Activated T-cell treated with anti-CD3 and anti-CD28 coated beads, Interleukin-2, amount 50 U/mL, for 72 hours (primary cell): ENCODE data around the gene CLCN1. TPM values are rescaled to one million over a fixed set of nuclear protein-coding genes. Genes with fewer than 3 reads are reported as not detected.
"Not testable (repeated sequence)": the region's sequence is repeated elsewhere in the genome, so short reads cannot be mapped to it uniquely, and the experiment has no call there.

Experiments
- ATAC-seq, 2 donors: fragments of 150-1000 bp; cut with Tn5 transposase; replicated peaks in 1 of 2; 2 replicates each; pipeline ENCODE4 v1.10.0; 2021; ENCODE audit warnings: moderate library complexity in 2 of 2, mild to moderate bottlenecking in 1 of 2
- DNase-seq, 2 donors: peaks; one replicate each; pipeline ENCODE4 v3.0.0; 2021 to 2022; ENCODE audit warnings: mixed read lengths in 1 of 2
- H3K27ac Mint-ChIP-seq: one replicate; pipeline ENCODE4 v1.8.0; 2022; ENCODE audit warnings: mild to moderate bottlenecking, moderate library complexity, mixed read lengths
- H3K27me3 Mint-ChIP-seq: one replicate; pipeline ENCODE4 v1.8.0; 2022; ENCODE audit warnings: low read depth, mixed read lengths
- H3K36me3 Mint-ChIP-seq, 2 donors: one replicate each; pipeline ENCODE4 v1.8.0; 2022; ENCODE audit warnings: mixed read lengths in 2 of 2, mild to moderate bottlenecking in 1 of 2; ENCODE audit not compliant: insufficient read depth in 2 of 2
- H3K4me1 Mint-ChIP-seq: one replicate; pipeline ENCODE4 v1.8.0; 2022; ENCODE audit warnings: low read depth, mixed read lengths
- H3K4me3 Mint-ChIP-seq, 2 donors: one replicate each; pipeline ENCODE4 v1.8.0; 2022; ENCODE audit warnings: mild to moderate bottlenecking in 2 of 2, mixed read lengths in 2 of 2, moderate library complexity in 2 of 2
- H3K9me3 Mint-ChIP-seq, 2 donors: one replicate each; pipeline ENCODE4 v1.8.0; 2022; ENCODE audit warnings: mixed read lengths in 2 of 2
- total RNA-seq, 2 donors: library from RNA; stranded (reverse); gene quantifications; one replicate each; pipeline ENCODE4 v1.2.3, GENCODE V29; 2022

CLCN1 gene
- total RNA-seq, 2 donors from 2014 or later = 0.09 TPM; not detected in 1

DNA sequence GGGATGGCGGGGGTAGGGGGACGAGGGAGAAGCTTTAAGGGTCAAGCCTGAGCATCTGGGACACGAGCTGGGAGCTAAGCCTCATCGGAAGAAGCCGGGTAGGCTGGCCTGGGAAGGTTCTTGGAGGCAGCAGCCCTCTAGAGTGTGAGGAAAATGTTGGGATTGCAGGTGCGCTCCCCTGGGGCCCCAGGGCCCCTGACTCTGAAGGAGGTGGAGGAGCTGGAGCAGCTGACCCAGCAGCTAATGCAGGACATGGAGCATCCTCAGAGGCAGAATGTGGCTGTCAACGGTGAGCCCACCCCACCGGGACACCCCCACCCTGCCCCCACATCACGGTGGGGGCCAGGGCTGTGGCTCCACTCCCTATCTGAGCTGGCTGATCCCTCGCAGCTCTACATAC, 72.1 kb downstream of the CLCN1 start:
- no peak overlapping the region for H3K4me3 Mint-ChIP-seq
- no peak for ATAC-seq
- peaks cover 0 to 2% of the 10 kb centered on the region in 2 donors for H3K36me3 Mint-ChIP-seq
- H3K27ac Mint-ChIP-seq = no peak overlapping the region
- no peaks in the 10 kb centered on the region for H3K27me3 Mint-ChIP-seq
- no peak for DNase-seq
- no peaks in the 10 kb centered on the region for H3K9me3 Mint-ChIP-seq
- H3K4me1 Mint-ChIP-seq = peaks cover 13% of the 10 kb centered on the region

DNA sequence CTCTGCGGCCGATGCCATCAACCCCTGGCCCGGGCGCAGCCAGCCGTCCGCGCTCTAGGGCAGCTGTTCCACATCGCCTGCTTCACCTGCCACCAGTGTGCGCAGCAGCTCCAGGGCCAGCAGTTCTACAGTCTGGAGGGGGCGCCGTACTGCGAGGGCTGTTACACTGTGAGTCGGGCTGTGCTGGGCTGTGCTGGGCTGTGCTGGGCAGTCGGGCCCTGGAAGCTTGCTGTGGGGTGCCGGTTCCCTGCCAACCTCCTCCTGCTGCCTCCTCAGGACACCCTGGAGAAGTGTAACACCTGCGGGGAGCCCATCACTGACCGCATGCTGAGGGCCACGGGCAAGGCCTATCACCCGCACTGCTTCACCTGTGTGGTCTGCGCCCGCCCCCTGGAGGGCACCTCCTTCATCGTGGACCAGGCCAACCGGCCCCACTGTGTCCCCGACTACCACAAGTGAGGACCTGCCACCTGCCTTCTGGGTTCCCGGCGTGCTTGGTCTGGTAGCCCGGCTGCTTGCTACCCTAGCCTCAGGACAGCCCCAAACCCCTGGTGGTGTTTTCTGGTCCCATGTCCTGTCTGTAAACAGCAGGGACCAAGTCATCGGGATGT, 72.7 kb downstream of the CLCN1 start:
- Mint-ChIP-seq H3K27me3 (no peaks in the 10 kb centered on the region), H3K36me3 (peaks cover 0 to 2% of the 10 kb centered on the region in 2 donors), H3K4me1 (peaks cover 13% of the 10 kb centered on the region), H3K27ac (no peak overlapping the region), H3K9me3 (no peaks in the 10 kb centered on the region), H3K4me3 (no peak overlapping the region)
- DNase-seq = no peak
- ATAC-seq = no peak

DNA sequence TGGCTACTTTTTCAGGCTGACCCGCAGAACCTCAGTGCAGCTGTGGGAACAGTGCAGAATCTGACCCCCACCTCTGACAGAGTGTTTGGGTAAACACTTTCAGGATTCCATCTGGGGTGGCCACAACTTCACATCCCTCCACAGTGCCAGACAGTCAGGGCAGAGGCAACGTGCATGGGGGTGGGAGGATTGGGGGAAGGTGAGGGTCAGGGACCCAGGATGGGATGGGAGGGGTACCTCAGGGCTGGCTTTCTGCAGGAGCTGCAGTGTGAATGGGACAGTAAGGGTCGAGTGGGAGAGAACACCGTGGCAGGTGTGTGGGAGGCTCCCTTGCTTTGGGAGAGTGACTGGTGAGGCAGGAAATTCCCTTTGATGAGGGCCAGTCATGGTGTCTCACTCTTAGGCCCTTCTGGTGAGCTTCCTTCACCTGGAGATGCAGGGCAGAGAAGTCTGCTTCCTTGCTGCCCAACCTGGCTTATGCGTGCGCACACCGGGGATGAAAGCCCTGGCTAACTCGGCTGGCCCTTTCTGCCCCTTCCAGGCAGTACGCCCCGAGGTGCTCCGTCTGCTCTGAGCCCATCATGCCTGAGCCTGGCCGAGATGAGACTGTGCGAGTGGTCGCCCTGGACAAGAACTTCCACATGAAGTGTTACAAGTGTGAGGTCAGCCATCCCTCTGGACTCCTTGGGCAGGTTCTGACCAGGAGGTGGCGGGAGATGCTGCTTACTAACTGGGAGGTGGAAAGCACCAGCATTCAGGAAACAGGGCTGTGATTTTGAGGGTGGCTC, 73.6 kb downstream of the CLCN1 start:
- Mint-ChIP-seq H3K27me3 (no peaks in the 10 kb centered on the region), H3K36me3 (peaks cover 0 to 2% of the 10 kb centered on the region in 2 donors), H3K4me3 (no peak overlapping the region), H3K4me1 (peaks cover 13% of the 10 kb centered on the region), H3K27ac (no peak overlapping the region), H3K9me3 (no peaks in the 10 kb centered on the region)
- DNase-seq (no peak), ATAC-seq (no peak)

DNA sequence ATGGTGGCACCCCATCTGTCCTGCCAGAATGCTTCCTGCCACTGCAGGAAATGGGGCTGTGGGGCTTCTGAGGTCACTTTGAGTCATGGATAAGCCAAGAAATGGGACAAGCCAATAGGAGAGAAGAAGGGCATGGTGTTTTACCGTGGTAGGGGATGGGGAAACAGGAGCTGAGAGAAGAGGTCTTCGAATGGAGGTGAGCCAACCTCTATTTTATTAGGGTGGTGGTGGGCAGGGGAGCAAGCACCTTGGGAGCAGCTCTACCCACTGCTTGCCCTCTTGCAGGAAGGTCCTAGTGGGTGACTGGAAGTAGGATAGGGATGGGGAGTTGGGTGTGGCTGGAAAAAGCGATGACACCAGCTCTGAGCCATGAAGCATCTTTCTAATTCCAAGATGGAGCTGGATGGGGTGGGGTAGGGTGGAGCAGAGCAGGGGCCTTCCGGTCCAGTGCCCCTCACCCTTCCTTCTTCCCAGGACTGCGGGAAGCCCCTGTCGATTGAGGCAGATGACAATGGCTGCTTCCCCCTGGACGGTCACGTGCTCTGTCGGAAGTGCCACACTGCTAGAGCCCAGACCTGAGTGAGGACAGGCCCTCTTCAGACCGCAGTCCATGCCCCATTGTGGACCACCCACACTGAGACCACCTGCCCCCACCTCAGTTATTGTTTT, 74.3 kb downstream of the CLCN1 start:
- peak overlapping the region; percentile 36 for H3K27ac Mint-ChIP-seq
- H3K4me1 Mint-ChIP-seq = peaks cover 17% of the 10 kb centered on the region
- H3K36me3 Mint-ChIP-seq = peaks cover 0 to 2% of the 10 kb centered on the region in 2 donors
- DNase-seq (no peak), ATAC-seq (no peak)
- H3K9me3 Mint-ChIP-seq = no peaks in the 10 kb centered on the region
- no peak overlapping the region for H3K4me3 Mint-ChIP-seq
- no peaks in the 10 kb centered on the region for H3K27me3 Mint-ChIP-seq

DNA sequence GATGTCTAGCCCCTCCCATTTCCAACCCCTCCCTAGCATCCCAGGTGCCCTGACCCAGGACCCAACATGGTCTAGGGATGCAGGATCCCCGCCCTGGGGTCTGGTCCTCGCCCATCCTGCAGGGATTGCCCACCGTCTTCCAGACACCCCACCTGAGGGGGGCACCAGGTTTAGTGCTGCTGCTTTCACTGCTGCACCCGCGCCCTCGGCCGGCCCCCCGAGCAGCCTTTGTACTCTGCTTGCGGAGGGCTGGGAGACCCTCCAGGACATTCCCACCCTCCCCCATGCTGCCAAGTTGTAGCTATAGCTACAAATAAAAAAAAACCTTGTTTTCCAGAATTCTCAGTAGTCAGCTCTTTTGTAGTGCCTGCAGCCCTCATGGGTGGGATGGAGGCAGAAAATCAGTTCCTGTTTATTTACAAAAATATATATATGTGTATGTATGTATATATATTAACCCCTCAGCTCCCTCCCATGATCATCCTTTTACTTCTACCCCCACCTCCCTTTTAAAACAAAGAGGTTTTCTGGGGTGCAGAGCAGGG, 74.9 kb downstream of the CLCN1 start:
- DNase-seq = no peak
- Mint-ChIP-seq H3K27me3 (no peaks in the 10 kb centered on the region), H3K36me3 (peaks cover 0 to 2% of the 10 kb centered on the region in 2 donors), H3K4me3 (no peak overlapping the region), H3K27ac (no peak overlapping the region), H3K9me3 (no peaks in the 10 kb centered on the region), H3K4me1 (peaks cover 19% of the 10 kb centered on the region)
- ATAC-seq = no peak

DNA sequence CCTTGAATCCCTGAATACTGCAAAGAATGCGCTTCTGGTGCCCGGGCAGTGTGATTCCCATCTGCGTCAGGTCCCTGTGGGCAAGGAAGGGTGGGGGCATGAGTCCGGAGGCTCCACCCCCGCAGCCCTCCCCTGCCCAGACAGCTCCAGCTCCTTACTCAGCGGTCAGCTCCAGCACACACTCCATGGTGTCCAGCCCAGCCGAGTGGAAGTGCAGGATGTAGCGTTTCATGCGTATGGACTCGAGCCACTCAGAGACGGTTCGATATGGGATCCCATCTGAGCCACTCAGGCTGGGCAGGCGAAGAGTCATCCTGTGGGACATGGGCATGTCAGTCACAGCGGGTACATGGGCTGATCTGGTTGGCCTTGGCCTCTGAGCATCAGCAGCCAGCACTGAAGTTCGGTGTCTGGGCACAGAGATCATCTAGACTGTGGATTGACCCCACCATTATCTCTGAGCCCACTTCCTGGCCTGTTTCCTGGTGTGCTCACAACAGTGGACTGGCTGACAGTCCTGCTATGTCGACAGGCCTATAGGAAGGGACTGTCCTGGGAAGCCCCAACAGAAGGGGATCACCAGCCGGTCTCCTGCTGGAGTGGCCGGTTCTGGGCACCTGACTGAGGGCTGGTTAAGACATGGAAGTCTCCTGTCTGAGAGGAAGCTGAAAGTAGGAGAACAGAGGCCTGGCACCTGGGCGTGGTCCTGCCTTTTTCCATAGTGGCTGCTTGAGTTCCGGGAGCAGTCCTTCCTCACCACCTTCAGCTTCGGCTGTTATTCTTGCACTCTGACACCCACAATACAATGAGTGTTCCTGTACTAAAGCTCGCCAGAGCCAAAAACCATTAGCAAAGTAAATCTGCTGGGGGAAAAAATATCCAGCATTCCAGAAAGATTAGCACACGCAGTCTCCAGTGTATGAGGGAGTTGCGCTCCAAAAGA, 75.8 kb downstream of the CLCN1 start:
- Mint-ChIP-seq H3K4me3 (no peak overlapping the region), H3K9me3 (no peaks in the 10 kb centered on the region), H3K36me3 (peaks cover 0 to 2% of the 10 kb centered on the region in 2 donors), H3K4me1 (peaks cover 19% of the 10 kb centered on the region), H3K27ac (no peak overlapping the region), H3K27me3 (no peaks in the 10 kb centered on the region)
- ATAC-seq (no peak), DNase-seq (no peak)

DNA sequence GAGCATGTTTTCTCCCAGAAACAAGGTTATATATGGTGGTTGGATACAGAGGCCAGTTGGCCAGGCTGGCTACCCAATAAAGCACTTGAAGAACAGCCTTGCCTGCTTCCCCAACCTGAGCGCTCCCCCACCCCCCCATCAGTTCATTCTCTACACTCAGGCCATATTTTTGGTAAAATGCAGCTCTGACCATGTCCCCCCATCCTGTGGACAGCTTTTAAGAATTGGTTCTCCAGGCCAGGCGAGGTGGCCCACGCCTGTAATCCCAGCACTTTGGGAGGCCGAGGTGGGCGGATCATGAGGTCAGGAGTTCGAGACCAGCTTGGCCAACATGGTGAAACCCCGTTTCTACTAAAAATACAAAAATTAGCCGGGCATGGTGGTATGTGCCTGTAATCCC, 76.5 kb downstream of the CLCN1 start:
- H3K9me3 Mint-ChIP-seq, H3K36me3 Mint-ChIP-seq, H3K27ac Mint-ChIP-seq, DNase-seq, ATAC-seq, H3K4me3 Mint-ChIP-seq, H3K27me3 Mint-ChIP-seq: not testable (repeated sequence)
- peaks cover 19% of the 10 kb centered on the region for H3K4me1 Mint-ChIP-seq

DNA sequence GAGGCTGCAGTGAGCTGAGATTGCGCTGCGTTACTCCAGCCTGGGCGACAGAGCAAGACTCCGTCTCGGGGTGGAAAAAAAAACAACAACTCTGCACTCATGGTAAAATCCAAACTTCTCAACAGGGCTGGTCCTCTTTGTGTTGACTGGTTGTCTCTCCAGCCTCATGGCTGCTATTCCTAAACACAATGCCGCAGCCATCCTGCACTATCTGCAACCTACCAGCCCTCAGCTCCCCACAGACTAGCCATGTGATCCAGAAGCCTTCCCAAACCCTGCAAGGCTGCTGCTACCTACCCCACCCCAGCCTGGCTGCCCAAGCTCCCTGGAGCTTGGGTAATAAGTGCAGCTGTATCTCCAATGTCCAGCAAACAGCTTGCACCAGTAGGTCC, 77.0 kb downstream of the CLCN1 start:
- DNase-seq (no peak), ATAC-seq (no peak)
- no peaks in the 10 kb centered on the region for H3K9me3 Mint-ChIP-seq
- H3K27me3 Mint-ChIP-seq = no peaks in the 10 kb centered on the region
- H3K4me1 Mint-ChIP-seq = peaks cover 19% of the 10 kb centered on the region
- H3K36me3 Mint-ChIP-seq = peaks cover 0 to 2% of the 10 kb centered on the region in 2 donors
- H3K4me3 Mint-ChIP-seq = no peak overlapping the region
- H3K27ac Mint-ChIP-seq = no peak overlapping the region

DNA sequence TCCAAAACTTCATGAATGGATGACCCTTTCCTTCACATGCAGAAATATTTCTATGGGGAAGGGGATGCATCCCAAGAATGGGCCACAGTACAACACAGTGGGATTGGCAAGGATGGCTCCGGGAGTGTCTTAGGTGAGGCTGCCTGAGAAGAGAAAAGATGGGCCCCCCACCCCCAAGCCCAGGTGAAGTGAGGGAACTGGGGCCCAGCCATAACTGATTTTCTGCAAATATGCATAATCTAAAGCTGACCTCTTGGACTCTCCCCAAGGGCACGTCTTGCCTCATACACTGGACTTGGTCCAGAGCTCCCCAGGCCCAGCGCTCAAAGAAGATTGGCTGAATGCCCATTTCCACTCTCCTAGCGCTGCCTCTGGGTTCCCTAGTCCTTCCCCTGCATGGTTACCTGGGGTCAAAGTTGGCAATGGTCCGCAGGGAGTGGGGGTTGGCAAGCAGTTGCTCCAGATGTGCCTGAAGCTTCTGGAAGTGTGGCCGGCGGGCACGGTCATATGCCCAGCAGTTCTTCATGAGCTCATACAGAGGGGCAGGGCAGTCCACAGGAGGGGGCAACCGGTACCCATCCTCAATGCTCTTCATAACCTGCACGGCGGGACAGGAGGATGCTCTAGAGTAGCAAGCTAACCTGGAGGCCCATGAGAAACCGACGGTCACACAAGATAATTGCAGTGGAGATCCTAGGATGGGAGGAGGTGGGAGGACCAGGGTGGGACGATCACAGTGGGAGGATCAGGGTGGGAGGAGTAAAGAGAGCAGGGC, 77.5 kb downstream of the CLCN1 start:
- no peak overlapping the region for H3K27ac Mint-ChIP-seq
- peaks cover 19% of the 10 kb centered on the region for H3K4me1 Mint-ChIP-seq
- peaks cover 0 to 2% of the 10 kb centered on the region in 2 donors for H3K36me3 Mint-ChIP-seq
- H3K4me3 Mint-ChIP-seq = no peak overlapping the region
- DNase-seq (no peak), ATAC-seq (no peak)
- H3K27me3 Mint-ChIP-seq = no peaks in the 10 kb centered on the region
- no peaks in the 10 kb centered on the region for H3K9me3 Mint-ChIP-seq

DNA sequence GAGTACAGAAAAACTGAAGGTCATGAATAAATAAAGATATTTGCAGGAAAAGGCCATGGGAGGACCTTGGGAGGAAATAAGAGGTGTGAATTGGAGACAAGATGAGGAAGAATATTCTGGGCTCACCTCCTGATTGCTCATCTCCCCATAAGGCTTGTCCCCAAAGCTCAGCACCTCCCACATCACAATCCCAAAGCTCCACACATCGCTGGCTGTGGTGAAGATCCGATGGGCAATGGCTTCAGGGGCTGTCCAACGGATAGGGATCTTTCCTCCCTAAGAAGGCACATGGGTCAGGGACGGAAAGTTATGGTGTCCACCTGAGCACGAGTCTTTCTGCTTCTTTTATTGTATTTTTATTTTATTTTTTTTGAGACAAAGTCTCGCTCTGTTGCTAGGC, 78.2 kb downstream of the CLCN1 start:
- ATAC-seq (no peak), DNase-seq (no peak)
- no peaks in the 10 kb centered on the region for H3K27me3 Mint-ChIP-seq
- peaks cover 17% of the 10 kb centered on the region for H3K4me1 Mint-ChIP-seq
- peaks cover 0 to 2% of the 10 kb centered on the region in 2 donors for H3K36me3 Mint-ChIP-seq
- no peak overlapping the region for H3K27ac Mint-ChIP-seq
- no peak overlapping the region for H3K4me3 Mint-ChIP-seq
- no peaks in the 10 kb centered on the region for H3K9me3 Mint-ChIP-seq

DNA sequence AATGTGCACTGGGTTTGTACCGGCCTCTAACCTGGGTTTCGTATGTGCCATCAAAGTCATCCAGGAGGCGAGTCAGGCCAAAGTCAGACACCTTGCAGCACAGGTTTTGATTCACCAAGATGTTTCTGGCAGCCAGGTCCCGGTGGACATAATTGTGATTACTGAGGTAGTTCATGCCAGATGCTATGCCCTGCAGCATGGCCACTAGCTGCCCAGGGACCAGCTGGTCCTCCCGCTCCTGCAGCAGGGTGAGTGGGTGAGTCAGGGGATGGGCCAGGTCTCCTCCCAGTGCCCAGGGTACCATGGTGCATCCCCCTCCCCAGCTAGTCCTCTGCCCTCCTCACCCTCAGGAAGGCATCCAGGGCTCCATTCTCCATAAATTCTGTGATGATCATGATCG, 78.9 kb downstream of the CLCN1 start:
- Mint-ChIP-seq H3K4me1 (peaks cover 10% of the 10 kb centered on the region), H3K9me3 (no peaks in the 10 kb centered on the region), H3K27me3 (no peaks in the 10 kb centered on the region), H3K36me3 (peaks cover 0 to 2% of the 10 kb centered on the region in 2 donors), H3K4me3 (no peak overlapping the region), H3K27ac (no peak overlapping the region)
- DNase-seq = no peak
- no peak for ATAC-seq
